D721Med (cell line): ENCODE data around the gene DDX1.
"Not testable (repeated sequence)": the region's sequence is repeated elsewhere in the genome, so short reads cannot be mapped to it uniquely, and the experiment has no call there.

Source experiments
- DNase-seq: peaks from one replicate; pipeline ENCODE4 v3.0.0; 2011; ENCODE audit warnings: low spot score; ENCODE audit not compliant: insufficient read length
- FAIRE-seq: peaks from 2 replicates; lab custom pipeline; 2011; peaks lifted over from hg19 to GRCh38; lab: Jason Lieb, UNC
- CTCF ChIP-seq: IDR thresholded peaks from 2 replicates; pipeline ENCODE4 v1.5.1; 2012; ENCODE audit warnings: mild to moderate bottlenecking, control low read depth; ENCODE audit not compliant: insufficient read depth; ENCODE audit errors: missing control alignments

DDX1 gene

GRCh38 chr2:15675456-15676195 is 84.0 kb downstream of the DDX1 start:
- DNase-seq: no peak
- no peak for FAIRE-seq
- TF ChIP-seq CTCF: no peak

DNA sequence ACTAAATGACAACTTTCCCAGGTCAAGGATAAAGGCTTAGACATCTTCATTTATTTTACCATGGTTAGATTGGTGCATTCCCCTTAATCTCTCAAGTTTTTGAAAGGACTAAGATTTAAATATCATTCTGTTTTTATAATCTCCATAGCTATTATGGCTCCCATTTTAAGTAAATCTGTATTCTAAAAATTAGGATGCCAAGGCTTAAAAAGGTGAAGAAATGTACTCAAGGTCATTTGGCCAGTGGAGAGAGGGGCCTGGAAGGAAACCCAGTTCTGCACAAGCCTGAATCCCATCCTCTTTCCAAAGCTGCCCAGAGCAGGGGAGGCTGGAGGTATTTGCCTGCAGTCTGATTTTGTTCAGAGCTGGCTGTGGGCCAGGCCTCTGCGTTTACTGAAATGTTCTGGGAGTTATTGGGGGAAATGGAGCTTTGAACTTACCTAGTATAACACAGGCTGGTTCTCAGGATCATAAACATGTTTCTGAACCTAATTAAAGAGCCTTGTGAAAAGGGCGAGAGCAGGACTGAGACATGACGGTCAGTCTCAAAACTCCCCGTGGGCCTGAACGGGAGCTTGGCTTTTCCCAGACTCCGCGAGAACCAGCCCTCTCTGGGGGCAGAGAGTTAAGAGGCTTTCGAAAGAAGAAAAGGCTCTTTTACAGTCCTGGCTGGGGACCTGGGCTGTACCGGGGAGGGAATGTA is 85.6 kb downstream of the DDX1 start:
- DNase-seq (no peak), FAIRE-seq (no peak)
- TF ChIP-seq CTCF: no peak

DNA sequence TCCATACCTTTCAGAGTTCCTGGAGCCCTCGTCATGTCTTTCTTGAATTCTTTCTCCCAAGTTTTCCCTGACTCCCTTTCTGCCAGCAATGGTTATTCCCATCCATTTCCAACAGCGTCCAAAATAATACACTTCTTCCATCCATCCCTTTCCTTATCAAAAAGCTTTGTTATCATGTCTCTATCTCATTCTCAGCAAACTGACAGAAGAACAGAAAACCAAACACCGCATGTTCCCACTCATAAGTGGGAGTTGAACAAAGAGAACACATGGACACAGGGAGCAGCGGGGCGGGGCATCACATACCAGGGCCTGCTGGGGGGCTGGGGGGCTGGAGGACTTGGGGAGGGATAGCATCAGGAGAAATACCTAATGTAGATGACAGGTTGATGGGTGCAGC is 86.7 kb downstream of the DDX1 start:
- no peak for FAIRE-seq
- no peak for DNase-seq
- no peak for TF ChIP-seq CTCF

- no peak for DNase-seq
- no peak for TF ChIP-seq CTCF
- no peak for FAIRE-seq
These were observed 87.2 kb downstream of the DDX1 start for GRCh38 chr2:15678909-15679308.

- no peak for FAIRE-seq
- no peak for TF ChIP-seq CTCF
- DNase-seq: no peak
These were observed 87.8 kb downstream of the DDX1 start for GRCh38 chr2:15679386-15679924.

DNA sequence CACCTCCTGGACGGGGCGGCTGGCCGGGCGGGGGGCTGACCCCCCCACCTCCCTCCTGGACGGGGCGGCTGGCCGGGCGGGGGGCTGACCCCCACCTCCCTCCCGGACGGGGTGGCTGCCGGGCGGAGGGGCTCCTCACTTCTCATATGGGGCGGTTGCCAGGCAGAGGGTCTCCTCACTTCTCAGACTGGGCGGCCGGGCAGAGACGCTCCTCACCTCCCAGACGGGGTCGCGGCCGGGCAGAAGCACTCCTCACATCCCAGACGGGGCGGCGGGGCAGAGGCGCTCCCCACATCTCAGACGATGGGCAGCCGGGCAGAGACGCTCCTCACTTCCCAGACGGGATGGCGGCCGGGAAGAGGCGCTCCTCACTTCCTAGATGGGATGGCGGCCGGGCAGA is 88.5 kb downstream of the DDX1 start:
- DNase-seq, FAIRE-seq: not testable (repeated sequence)
